HepG2 (cell line): ENCODE results near the gene GGCT. TPM values are rescaled to one million over a fixed set of nuclear protein-coding genes. Genes with fewer than 3 reads are reported as not detected.

Source experiments
- DNMT3B ChIP-seq: conservative IDR thresholded peaks from 2 replicates; pipeline ENCODE4 v1.6.1; 2016; ENCODE audit warnings: missing biosample characterization, control low read depth
- NRL ChIP-seq: sonication (generic); formaldehyde crosslinking; IDR thresholded peaks from 2 replicates; pipeline ENCODE4 v1.5.0; 2020; ENCODE audit warnings: missing genetic modification reagents, mild to moderate bottlenecking, moderate library complexity, borderline replicate concordance
- PHB2 ChIP-seq: fragments of 450-650 bp; IDR thresholded peaks from 2 replicates; pipeline ENCODE4 v1.6.1; 2018; ENCODE audit not compliant: partially characterized antibody
- PRPF4 ChIP-seq: fragments of 200-400 bp; formaldehyde crosslinking; IDR thresholded peaks from 2 replicates; pipeline ENCODE4 v1.6.1; 2016; ENCODE audit warnings: low read length, low read depth; ENCODE audit not compliant: poor library complexity, severe bottlenecking
- RELA ChIP-seq: sonication (generic); formaldehyde crosslinking; IDR thresholded peaks from 2 replicates; pipeline ENCODE4 v1.4.0; 2020; ENCODE audit warnings: missing genetic modification reagents
- SP140L ChIP-seq: sonication (generic); formaldehyde crosslinking; IDR thresholded peaks from 2 replicates; pipeline ENCODE4 v1.4.0; 2020; ENCODE audit warnings: missing genetic modification reagents, borderline replicate concordance
- TARDBP ChIP-seq: sonication (generic); formaldehyde crosslinking; IDR thresholded peaks from 2 replicates; pipeline ENCODE4 v1.8.0; 2022; ENCODE audit warnings: mild to moderate bottlenecking, missing genetic modification reagents
- ZFP62 ChIP-seq: sonication (generic); formaldehyde crosslinking; IDR thresholded peaks from 2 replicates; pipeline ENCODE4 v1.4.0; 2020; ENCODE audit warnings: missing genetic modification reagents
- ZMYM2 ChIP-seq: sonication (generic); formaldehyde crosslinking; IDR thresholded peaks from 2 replicates; pipeline ENCODE4 v1.8.0; 2022; ENCODE audit warnings: mild to moderate bottlenecking, missing genetic modification reagents
- ZNF136 ChIP-seq: sonication (generic); formaldehyde crosslinking; IDR thresholded peaks from 2 replicates; pipeline ENCODE4 v1.8.1; 2022; ENCODE audit warnings: low read depth, mild to moderate bottlenecking, moderate library complexity, missing genetic modification reagents
- ZNF251 ChIP-seq: sonication (generic); formaldehyde crosslinking; IDR thresholded peaks from 2 replicates; pipeline ENCODE4 v1.9.0; 2021; ENCODE audit warnings: mild to moderate bottlenecking, missing genetic modification reagents
- ZNF263 ChIP-seq: sonication (generic); formaldehyde crosslinking; IDR thresholded peaks from 2 replicates; pipeline ENCODE4 v1.4.0; 2020; ENCODE audit warnings: missing genetic modification reagents
- ZNF460 ChIP-seq: sonication (generic); formaldehyde crosslinking; IDR thresholded peaks from 2 replicates; pipeline ENCODE4 v1.5.1; 2020; ENCODE audit warnings: missing genetic modification reagents, mild to moderate bottlenecking, borderline replicate concordance
- ZNF562 ChIP-seq: sonication (generic); formaldehyde crosslinking; IDR thresholded peaks from 2 replicates; pipeline ENCODE4 v1.8.0; 2022; ENCODE audit warnings: missing genetic modification reagents, borderline replicate concordance
- ZNF660 ChIP-seq: sonication (generic); formaldehyde crosslinking; IDR thresholded peaks from 2 replicates; pipeline ENCODE4 v1.5.1; 2020; ENCODE audit warnings: mild to moderate bottlenecking, low read depth, missing genetic modification reagents, borderline replicate concordance
- ZNF891 ChIP-seq: sonication (generic); formaldehyde crosslinking; IDR thresholded peaks from 2 replicates; pipeline ENCODE4 v1.5.0; 2020; ENCODE audit warnings: mild to moderate bottlenecking, missing genetic modification reagents
- polyA plus RNA-seq, 8 experiments: library from polyadenylated mRNA; depleted of rRNA in 3 of 8; stranded (reverse) in 7 of 8; unstranded in 1 of 8; fragments of >200 nt; fragmentation: Illumina TruSeq in 4 of 8; extraction: Trizol in 4 of 8; gene quantifications; 2 replicates each; pipeline versions ENCODE4 v1.2.1 to v1.2.3, GENCODE V29; 2011 to 2016; ENCODE audit warnings: low read depth in 4 of 8, missing spikeins in 1 of 8, mixed read lengths in 1 of 8; ENCODE audit not compliant: insufficient read depth in 1 of 8
- total RNA-seq, 5 experiments: library from RNA; depleted of rRNA; stranded (reverse); fragments of >200 nt; fragmentation: Illumina TruSeq; extraction: Trizol; gene quantifications; 2 replicates each; pipeline ENCODE4 v1.2.3, GENCODE V29; 2016; ENCODE audit warnings: low read depth in 1 of 5
- TF ChIP-seq, protein P1 (sequence below): sonication (generic); formaldehyde crosslinking; IDR thresholded peaks from 2 replicates; pipeline ENCODE4 v1.4.0; 2020; ENCODE audit warnings: missing genetic modification reagents, borderline replicate concordance
- TF ChIP-seq, protein P2 (sequence below): sonication (generic); formaldehyde crosslinking; IDR thresholded peaks from 2 replicates; pipeline ENCODE4 v1.5.1; 2020; ENCODE audit warnings: missing genetic modification reagents, mild to moderate bottlenecking, borderline replicate concordance
- TF ChIP-seq, protein P3 (sequence below): sonication (generic); formaldehyde crosslinking; IDR thresholded peaks from 2 replicates; pipeline ENCODE4 v1.8.1; 2022; ENCODE audit warnings: low read depth, mild to moderate bottlenecking, missing genetic modification reagents
- TF ChIP-seq, protein P4 (sequence below): sonication (generic); formaldehyde crosslinking; conservative IDR thresholded peaks from 2 replicates; pipeline ENCODE4 v1.4.0; 2020; ENCODE audit warnings: missing genetic modification reagents
- TF ChIP-seq, protein P5 (sequence below): sonication (generic); formaldehyde crosslinking; IDR thresholded peaks from 2 replicates; pipeline ENCODE4 v1.4.0; 2020; ENCODE audit warnings: mild to moderate bottlenecking, missing genetic modification reagents

GGCT gene
- total and polyA plus RNA-seq, 2 of the 13 experiments (the other 11 are each of a cell fraction or from before 2014, with no cell fraction given), result 19.5 to 78.3 TPM

DNA sequence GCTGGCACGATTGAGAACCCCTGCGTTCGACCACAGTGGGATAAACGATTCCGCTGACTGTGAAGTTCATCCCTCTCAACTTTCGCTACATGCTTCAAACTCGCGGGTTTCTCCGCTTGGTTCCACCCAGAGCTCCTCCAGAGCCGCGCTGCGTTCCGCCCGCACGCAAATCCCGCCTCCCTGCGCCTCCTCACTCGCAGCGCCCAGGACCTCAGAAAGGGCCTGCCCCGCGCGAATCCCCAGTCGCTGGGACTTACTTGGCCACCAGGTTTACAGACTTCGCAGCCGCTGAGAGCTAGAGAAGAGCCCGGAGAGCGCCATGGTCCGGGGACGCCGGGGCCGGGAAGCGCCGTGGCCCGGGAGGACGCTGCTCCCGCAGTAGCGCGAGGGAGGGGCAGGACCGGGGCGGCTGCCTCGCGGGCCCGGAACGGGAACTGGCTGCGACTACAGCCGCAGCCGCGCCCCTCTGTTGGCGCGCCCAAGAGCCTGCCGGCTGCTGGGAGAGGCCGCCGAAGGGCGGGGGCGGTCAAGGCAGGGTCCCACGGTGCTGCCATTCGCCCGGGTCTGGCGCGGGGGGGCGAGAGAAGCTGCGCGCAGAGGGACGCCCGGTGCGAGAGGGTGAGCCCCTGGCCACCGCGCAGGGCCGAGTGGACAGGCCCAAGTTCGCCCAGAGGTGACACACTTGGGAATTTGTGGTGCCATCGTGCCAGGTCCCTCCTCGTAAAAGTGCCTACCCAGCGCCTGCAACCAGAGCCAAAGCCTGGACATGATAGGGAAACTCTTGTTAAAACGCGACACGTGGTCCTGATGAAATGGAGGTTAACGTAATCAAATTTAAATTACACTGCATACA is 26.1 kb downstream of the GGCT start, which contains the start of gene NOD1 (continued):
- peak; percentile 60; the same call in 1 of the 2 replicates for TF ChIP-seq ZNF263 (CRISPR knock-in tag)
- TF ChIP-seq, protein P1, sequence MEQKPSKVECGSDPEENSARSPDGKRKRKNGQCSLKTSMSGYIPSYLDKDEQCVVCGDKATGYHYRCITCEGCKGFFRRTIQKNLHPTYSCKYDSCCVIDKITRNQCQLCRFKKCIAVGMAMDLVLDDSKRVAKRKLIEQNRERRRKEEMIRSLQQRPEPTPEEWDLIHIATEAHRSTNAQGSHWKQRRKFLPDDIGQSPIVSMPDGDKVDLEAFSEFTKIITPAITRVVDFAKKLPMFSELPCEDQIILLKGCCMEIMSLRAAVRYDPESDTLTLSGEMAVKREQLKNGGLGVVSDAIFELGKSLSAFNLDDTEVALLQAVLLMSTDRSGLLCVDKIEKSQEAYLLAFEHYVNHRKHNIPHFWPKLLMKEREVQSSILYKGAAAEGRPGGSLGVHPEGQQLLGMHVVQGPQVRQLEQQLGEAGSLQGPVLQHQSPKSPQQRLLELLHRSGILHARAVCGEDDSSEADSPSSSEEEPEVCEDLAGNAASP, result no peak
- peak; percentile 51; the same call in 1 of the 2 replicates for TF ChIP-seq ZNF891
- TF ChIP-seq TARDBP (CRISPR knock-in tag), result no peak
- TF ChIP-seq DNMT3B, result no peak
- TF ChIP-seq, protein P2, sequence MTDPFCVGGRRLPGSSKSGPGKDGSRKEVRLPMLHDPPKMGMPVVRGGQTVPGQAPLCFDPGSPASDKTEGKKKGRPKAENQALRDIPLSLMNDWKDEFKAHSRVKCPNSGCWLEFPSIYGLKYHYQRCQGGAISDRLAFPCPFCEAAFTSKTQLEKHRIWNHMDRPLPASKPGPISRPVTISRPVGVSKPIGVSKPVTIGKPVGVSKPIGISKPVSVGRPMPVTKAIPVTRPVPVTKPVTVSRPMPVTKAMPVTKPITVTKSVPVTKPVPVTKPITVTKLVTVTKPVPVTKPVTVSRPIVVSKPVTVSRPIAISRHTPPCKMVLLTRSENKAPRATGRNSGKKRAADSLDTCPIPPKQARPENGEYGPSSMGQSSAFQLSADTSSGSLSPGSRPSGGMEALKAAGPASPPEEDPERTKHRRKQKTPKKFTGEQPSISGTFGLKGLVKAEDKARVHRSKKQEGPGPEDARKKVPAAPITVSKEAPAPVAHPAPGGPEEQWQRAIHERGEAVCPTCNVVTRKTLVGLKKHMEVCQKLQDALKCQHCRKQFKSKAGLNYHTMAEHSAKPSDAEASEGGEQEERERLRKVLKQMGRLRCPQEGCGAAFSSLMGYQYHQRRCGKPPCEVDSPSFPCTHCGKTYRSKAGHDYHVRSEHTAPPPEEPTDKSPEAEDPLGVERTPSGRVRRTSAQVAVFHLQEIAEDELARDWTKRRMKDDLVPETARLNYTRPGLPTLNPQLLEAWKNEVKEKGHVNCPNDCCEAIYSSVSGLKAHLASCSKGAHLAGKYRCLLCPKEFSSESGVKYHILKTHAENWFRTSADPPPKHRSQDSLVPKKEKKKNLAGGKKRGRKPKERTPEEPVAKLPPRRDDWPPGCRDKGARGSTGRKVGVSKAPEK, result peak; percentile 31; the same call in 1 of the 2 replicates
- no peak for TF ChIP-seq ZNF660
- TF ChIP-seq PRPF4, result no peak
- peak; percentile 56; the same call in 1 of the 2 replicates for TF ChIP-seq NRL (CRISPR knock-in tag)
- no peak for TF ChIP-seq ZFP62 (CRISPR knock-in tag)
- TF ChIP-seq, protein P3, sequence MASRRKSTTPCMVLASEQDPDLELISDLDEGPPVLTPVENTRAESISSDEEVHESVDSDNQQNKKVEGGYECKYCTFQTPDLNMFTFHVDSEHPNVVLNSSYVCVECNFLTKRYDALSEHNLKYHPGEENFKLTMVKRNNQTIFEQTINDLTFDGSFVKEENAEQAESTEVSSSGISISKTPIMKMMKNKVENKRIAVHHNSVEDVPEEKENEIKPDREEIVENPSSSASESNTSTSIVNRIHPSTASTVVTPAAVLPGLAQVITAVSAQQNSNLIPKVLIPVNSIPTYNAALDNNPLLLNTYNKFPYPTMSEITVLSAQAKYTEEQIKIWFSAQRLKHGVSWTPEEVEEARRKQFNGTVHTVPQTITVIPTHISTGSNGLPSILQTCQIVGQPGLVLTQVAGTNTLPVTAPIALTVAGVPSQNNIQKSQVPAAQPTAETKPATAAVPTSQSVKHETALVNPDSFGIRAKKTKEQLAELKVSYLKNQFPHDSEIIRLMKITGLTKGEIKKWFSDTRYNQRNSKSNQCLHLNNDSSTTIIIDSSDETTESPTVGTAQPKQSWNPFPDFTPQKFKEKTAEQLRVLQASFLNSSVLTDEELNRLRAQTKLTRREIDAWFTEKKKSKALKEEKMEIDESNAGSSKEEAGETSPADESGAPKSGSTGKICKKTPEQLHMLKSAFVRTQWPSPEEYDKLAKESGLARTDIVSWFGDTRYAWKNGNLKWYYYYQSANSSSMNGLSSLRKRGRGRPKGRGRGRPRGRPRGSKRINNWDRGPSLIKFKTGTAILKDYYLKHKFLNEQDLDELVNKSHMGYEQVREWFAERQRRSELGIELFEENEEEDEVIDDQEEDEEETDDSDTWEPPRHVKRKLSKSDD, result peak; percentile 66; the same call in 1 of the 2 replicates
- no peak for TF ChIP-seq RELA (CRISPR knock-in tag)
- TF ChIP-seq ZMYM2 (CRISPR knock-in tag), result no peak
- no peak for TF ChIP-seq PHB2
- TF ChIP-seq, protein P4, sequence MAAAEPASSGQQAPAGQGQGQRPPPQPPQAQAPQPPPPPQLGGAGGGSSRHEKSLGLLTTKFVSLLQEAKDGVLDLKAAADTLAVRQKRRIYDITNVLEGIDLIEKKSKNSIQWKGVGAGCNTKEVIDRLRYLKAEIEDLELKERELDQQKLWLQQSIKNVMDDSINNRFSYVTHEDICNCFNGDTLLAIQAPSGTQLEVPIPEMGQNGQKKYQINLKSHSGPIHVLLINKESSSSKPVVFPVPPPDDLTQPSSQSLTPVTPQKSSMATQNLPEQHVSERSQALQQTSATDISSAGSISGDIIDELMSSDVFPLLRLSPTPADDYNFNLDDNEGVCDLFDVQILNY (CRISPR knock-in tag), result 0 out of 2 replicates have a peak, but pooled peaks have one; percentile 22
- TF ChIP-seq SP140L, result no peak
- TF ChIP-seq ZNF251 (CRISPR knock-in tag), result no peak
- TF ChIP-seq ZNF562 (CRISPR knock-in tag), result no peak
- TF ChIP-seq ZNF136 (CRISPR knock-in tag), result no peak; the same call in 1 of the 2 replicates
- TF ChIP-seq, protein P5, sequence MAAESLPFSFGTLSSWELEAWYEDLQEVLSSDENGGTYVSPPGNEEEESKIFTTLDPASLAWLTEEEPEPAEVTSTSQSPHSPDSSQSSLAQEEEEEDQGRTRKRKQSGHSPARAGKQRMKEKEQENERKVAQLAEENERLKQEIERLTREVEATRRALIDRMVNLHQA, result no peak
- no peak for TF ChIP-seq ZNF460 (CRISPR knock-in tag)
